ENCODE measurements around the gene PWP2.
"Not testable (repeated sequence)": the region's sequence is repeated elsewhere in the genome, so short reads cannot be mapped to it uniquely, and the experiment has no call there.

Gene PWP2

DNA sequence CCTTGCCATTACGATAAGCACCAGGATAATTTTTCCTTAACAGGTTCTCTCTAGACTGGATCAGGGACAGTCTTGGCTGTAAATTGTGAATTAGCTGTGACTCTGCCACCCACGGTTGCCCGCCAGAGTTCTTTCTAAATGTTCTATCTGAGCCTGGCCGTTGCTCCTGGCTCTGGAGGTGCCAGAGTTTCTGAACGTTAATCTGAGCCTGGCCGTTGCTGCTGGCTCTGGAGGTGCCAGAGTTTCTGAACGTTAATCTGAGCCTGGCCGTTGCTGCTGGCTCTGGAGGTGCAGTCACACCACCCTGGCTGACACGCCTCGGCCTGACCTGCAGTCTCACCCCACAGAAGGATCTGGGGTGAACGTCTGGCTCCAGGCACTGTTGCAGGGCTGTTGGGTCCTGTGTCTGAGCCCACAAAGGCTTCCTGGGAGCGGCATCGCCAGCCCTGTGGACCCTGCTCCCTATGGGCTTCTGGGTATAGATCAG is 56.0 kb downstream of the PWP2 start:
- not testable (repeated sequence) for H3K9me3 ChIP-seq (ENCODE audit: control insufficient read depth, insufficient read depth, low read length); H3K4me3 ChIP-seq (ENCODE audit: low read length)

GRCh38 chr21:44165933-44166332 is 58.7 kb downstream of the PWP2 start:
- H3F3A ChIP-seq (ENCODE audit: control insufficient read depth, insufficient read depth); H3K4me3 ChIP-seq (ENCODE audit: low read length); H3K9me2 ChIP-seq (replicated peaks; ENCODE audit: control insufficient read depth, low read length); H3K4me2 ChIP-seq (ENCODE audit: low read length); H3K27ac ChIP-seq (ENCODE audit: low read depth, low read length); H3K9me3 ChIP-seq (ENCODE audit: control insufficient read depth, insufficient read depth, low read length); H4K20me1 ChIP-seq (ENCODE audit: control insufficient read depth, insufficient read depth, low read depth, low read length); H3K79me2 ChIP-seq (ENCODE audit: control insufficient read depth, low read length); H3K27me3 ChIP-seq (ENCODE audit: control insufficient read depth, low read length); H3K4me1 ChIP-seq (ENCODE audit: control insufficient read depth, low read length); H3K36me3 ChIP-seq (ENCODE audit: control insufficient read depth, low read length): not testable (repeated sequence)

More for the DNA sequence above, 56.0 kb downstream of the PWP2 start:
- not testable (repeated sequence) for H3K4me1 ChIP-seq (ENCODE audit: control insufficient read depth, low read length); H4K20me1 ChIP-seq (ENCODE audit: control insufficient read depth, insufficient read depth, low read depth, low read length); H3K36me3 ChIP-seq (ENCODE audit: control insufficient read depth, low read length); H3K79me2 ChIP-seq (ENCODE audit: control insufficient read depth, low read length); H3F3A ChIP-seq (ENCODE audit: control insufficient read depth, insufficient read depth); H3K27me3 ChIP-seq (ENCODE audit: control insufficient read depth, low read length); H3K9me2 ChIP-seq (replicated peaks; ENCODE audit: control insufficient read depth, low read length); H3K27ac ChIP-seq (ENCODE audit: low read depth, low read length); H3K4me2 ChIP-seq (ENCODE audit: low read length)

DNA sequence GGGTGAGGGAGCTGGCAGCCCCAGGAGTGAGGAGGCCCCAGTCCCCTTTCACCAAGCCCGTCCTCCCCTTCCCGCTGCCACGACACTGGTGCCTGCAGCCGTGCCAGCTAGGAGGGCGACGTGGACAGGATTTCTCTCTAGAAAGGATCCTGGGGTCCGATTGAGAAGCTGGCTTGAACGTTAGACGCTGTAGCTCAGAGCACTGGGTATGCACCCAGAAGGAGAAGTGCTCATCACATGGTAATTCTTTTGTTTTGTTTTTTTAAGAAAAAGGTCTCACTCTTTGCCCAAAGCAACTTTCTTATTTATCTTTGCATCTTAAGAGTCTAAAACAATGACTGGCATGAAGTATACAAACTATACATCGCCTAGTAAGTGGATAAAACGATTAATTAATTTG is 60.3 kb downstream of the PWP2 start:
- not testable (repeated sequence) for H3K9me3 ChIP-seq (ENCODE audit: control insufficient read depth, insufficient read depth, low read length); H3K4me2 ChIP-seq (ENCODE audit: low read length); H4K20me1 ChIP-seq (ENCODE audit: control insufficient read depth, insufficient read depth, low read depth, low read length); H3K9me2 ChIP-seq (replicated peaks; ENCODE audit: control insufficient read depth, low read length); H3K36me3 ChIP-seq (ENCODE audit: control insufficient read depth, low read length); H3K79me2 ChIP-seq (ENCODE audit: control insufficient read depth, low read length); H3K27me3 ChIP-seq (ENCODE audit: control insufficient read depth, low read length); H3K4me3 ChIP-seq (ENCODE audit: low read length); H3K27ac ChIP-seq (ENCODE audit: low read depth, low read length); H3K4me1 ChIP-seq (ENCODE audit: control insufficient read depth, low read length); H3F3A ChIP-seq (ENCODE audit: control insufficient read depth, insufficient read depth)

GRCh38 chr21:44170326-44170725 is 63.1 kb downstream of the PWP2 start:
- H3K4me3 ChIP-seq (ENCODE audit: low read length); H3K9me3 ChIP-seq (ENCODE audit: control insufficient read depth, insufficient read depth, low read length); H3K27me3 ChIP-seq (ENCODE audit: control insufficient read depth, low read length); H3K79me2 ChIP-seq (ENCODE audit: control insufficient read depth, low read length); H3K4me1 ChIP-seq (ENCODE audit: control insufficient read depth, low read length); H4K20me1 ChIP-seq (ENCODE audit: control insufficient read depth, insufficient read depth, low read depth, low read length); H3K27ac ChIP-seq (ENCODE audit: low read depth, low read length); H3K4me2 ChIP-seq (ENCODE audit: low read length); H3K36me3 ChIP-seq (ENCODE audit: control insufficient read depth, low read length); H3K9me2 ChIP-seq (replicated peaks; ENCODE audit: control insufficient read depth, low read length); H3F3A ChIP-seq (ENCODE audit: control insufficient read depth, insufficient read depth): not testable (repeated sequence)

- H3K9me2 ChIP-seq (replicated peaks; ENCODE audit: control insufficient read depth, low read length); H4K20me1 ChIP-seq (ENCODE audit: control insufficient read depth, insufficient read depth, low read depth, low read length); H3K27me3 ChIP-seq (ENCODE audit: control insufficient read depth, low read length); H3K4me3 ChIP-seq (ENCODE audit: low read length); H3K27ac ChIP-seq (ENCODE audit: low read depth, low read length); H3K9me3 ChIP-seq (ENCODE audit: control insufficient read depth, insufficient read depth, low read length); H3K4me2 ChIP-seq (ENCODE audit: low read length); H3K4me1 ChIP-seq (ENCODE audit: control insufficient read depth, low read length); H3F3A ChIP-seq (ENCODE audit: control insufficient read depth, insufficient read depth); H3K36me3 ChIP-seq (ENCODE audit: control insufficient read depth, low read length); H3K79me2 ChIP-seq (ENCODE audit: control insufficient read depth, low read length): not testable (repeated sequence)
Observed at GRCh38 chr21:44170863-44171262, 63.7 kb downstream of the PWP2 start.

DNA sequence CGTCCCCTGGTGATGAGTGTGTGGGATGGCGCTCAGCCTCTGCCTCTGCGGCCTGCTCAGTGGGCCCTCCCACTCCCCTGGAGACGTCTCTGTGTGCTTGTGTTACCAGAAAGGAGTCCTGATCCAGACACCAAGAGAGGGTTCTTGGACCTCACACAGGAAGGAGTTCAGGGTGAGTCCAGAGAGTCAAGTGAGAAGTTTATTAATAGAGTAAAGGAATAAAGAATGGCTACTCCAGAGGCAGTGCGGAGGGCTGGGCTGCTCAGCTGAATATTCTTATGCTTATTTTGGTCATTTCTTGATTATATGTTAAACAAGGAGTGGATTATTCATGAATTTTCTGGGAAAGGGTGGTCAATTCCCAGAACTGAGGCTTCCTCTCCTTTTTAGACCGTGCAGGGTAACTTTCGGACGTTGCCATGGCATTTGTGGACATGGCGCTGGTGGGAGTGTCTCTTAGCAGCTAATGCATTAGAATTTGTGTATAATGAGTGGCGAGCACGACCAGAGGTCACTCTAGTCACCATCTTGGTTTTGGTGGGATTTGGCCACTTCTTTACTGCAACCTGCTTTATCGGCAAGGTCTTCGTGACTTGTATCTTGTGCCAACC is 64.9 kb downstream of the PWP2 start:
- H3K4me2 ChIP-seq (ENCODE audit: low read length); H3F3A ChIP-seq (ENCODE audit: control insufficient read depth, insufficient read depth); H4K20me1 ChIP-seq (ENCODE audit: control insufficient read depth, insufficient read depth, low read depth, low read length); H3K9me3 ChIP-seq (ENCODE audit: control insufficient read depth, insufficient read depth, low read length); H3K4me3 ChIP-seq (ENCODE audit: low read length); H3K27ac ChIP-seq (ENCODE audit: low read depth, low read length); H3K36me3 ChIP-seq (ENCODE audit: control insufficient read depth, low read length); H3K4me1 ChIP-seq (ENCODE audit: control insufficient read depth, low read length); H3K27me3 ChIP-seq (ENCODE audit: control insufficient read depth, low read length); H3K79me2 ChIP-seq (ENCODE audit: control insufficient read depth, low read length); H3K9me2 ChIP-seq (replicated peaks; ENCODE audit: control insufficient read depth, low read length): not testable (repeated sequence)

- H4K20me1 ChIP-seq (ENCODE audit: control insufficient read depth, insufficient read depth, low read depth, low read length); H3K27ac ChIP-seq (ENCODE audit: low read depth, low read length); H3K9me2 ChIP-seq (replicated peaks; ENCODE audit: control insufficient read depth, low read length); H3K36me3 ChIP-seq (ENCODE audit: control insufficient read depth, low read length); H3K4me1 ChIP-seq (ENCODE audit: control insufficient read depth, low read length); H3K9me3 ChIP-seq (ENCODE audit: control insufficient read depth, insufficient read depth, low read length); H3K79me2 ChIP-seq (ENCODE audit: control insufficient read depth, low read length); H3K27me3 ChIP-seq (ENCODE audit: control insufficient read depth, low read length); H3K4me2 ChIP-seq (ENCODE audit: low read length); H3K4me3 ChIP-seq (ENCODE audit: low read length); H3F3A ChIP-seq (ENCODE audit: control insufficient read depth, insufficient read depth): not testable (repeated sequence)
Observed at GRCh38 chr21:44172741-44173140, 65.5 kb downstream of the PWP2 start.

DNA sequence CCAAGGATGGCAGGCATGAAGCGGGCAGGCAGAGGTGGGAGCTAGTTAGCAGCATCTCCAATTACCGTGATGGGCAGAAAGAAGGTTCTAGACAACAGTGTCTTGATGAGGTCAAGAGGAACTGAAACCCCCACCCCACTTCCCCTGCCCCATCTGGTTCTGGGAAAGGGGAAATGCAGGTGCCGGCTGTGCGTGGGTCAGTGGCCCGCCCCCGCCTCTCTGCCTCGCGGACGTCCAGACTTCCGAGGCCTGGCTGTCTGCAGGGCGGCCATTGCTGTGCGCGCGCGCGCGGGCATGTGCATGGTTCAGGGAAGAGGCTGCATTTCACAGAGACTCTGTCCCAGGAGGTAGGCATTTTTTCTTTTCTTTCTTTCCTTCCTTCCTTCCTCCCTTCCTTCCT is 68.0 kb downstream of the PWP2 start:
- H3K27me3 ChIP-seq (ENCODE audit: control insufficient read depth, low read length); H3K36me3 ChIP-seq (ENCODE audit: control insufficient read depth, low read length); H4K20me1 ChIP-seq (ENCODE audit: control insufficient read depth, insufficient read depth, low read depth, low read length); H3K27ac ChIP-seq (ENCODE audit: low read depth, low read length); H3K9me2 ChIP-seq (replicated peaks; ENCODE audit: control insufficient read depth, low read length); H3K79me2 ChIP-seq (ENCODE audit: control insufficient read depth, low read length); H3F3A ChIP-seq (ENCODE audit: control insufficient read depth, insufficient read depth); H3K4me2 ChIP-seq (ENCODE audit: low read length); H3K9me3 ChIP-seq (ENCODE audit: control insufficient read depth, insufficient read depth, low read length); H3K4me1 ChIP-seq (ENCODE audit: control insufficient read depth, low read length); H3K4me3 ChIP-seq (ENCODE audit: low read length): not testable (repeated sequence)

Measured in DOHH2 (cell line).